OCI-LY1 (cell line): ENCODE data around the gene RAD51B.

Experiments used
- CTCF ChIP-seq: fragments of 200-600 bp; sonication (generic), shearing (Covaris generic); IDR thresholded peaks from 2 replicates; pipeline ENCODE4 v1.5.1; 2017; ENCODE audit warnings: mild to moderate bottlenecking, antibody characterized with exemption, low read length, moderate library complexity, mixed read lengths
- EZH2 ChIP-seq: fragments of 200-600 bp; sonication (generic), shearing (Covaris generic); IDR thresholded peaks from 2 replicates; pipeline ENCODE4 v1.8.0; 2017; ENCODE audit warnings: borderline replicate concordance, mixed run types, mild to moderate bottlenecking, antibody characterized with exemption, low read length, moderate library complexity, mixed read lengths

DNA sequence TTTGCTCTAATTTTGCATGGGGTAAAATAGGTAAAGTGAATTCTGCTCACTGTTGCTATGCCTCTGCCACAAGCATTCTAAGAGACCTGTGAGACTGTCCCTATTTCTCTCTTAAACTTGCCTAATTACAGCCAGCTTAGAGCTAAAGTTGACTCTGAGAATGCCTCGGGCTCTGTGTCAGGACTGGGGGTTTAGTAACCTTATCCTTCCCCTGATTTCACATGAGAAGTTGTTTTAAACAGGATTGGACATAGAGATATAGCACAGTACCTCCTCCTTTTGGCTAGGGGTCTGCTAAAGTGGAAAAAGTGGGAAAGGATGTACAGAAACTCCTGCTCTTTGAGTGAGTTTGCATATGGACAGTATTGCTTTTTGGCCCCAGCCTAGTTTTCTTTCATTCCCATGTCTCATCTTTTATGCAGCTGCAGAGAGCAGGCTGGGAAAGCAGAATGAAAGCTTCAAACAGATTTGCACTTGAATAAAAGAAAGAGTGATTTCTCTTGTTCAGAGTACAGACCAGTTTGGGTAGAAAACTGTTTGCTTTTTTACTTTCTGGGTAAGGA, 122.0 kb downstream of the RAD51B start:
- TF ChIP-seq EZH2 (no peak), CTCF (no peak)
